Peyer's patch (tissue), 4 donors: Measurements from ENCODE around the gene DDX19B.

ENCODE experiments used
- CTCF ChIP-seq, 6 experiments: fragments of 450-650 bp in 4 of 6; fragments of 200-600 bp in 2 of 6; sonication (generic) in 1 of 6; IDR thresholded peaks; one replicate each; pipeline ENCODE4 v1.5.1; 2017 to 2019; ENCODE audit warnings: antibody characterized with exemption in 6 of 6, mild to moderate bottlenecking in 3 of 6, moderate library complexity in 1 of 6
- POLR2A ChIP-seq, 2 donors: fragments of 450-650 bp; IDR thresholded peaks; one replicate each; pipeline ENCODE4 v1.5.1; 2017; ENCODE audit warnings: antibody characterized with exemption in 2 of 2, mild to moderate bottlenecking in 2 of 2, moderate library complexity in 2 of 2

GRCh38 chr16:70295634-70296033 is 3.4 kb upstream of the DDX19B start:
- TF ChIP-seq CTCF (IDR thresholded peaks at IDR 0.05) (no peak), POLR2A (IDR thresholded peaks at IDR 0.05) (no peak)
